ENCODE data around the gene MACROD2. TPM values are rescaled to one million over a fixed set of nuclear protein-coding genes. Genes with fewer than 3 reads are reported as not detected.

Gene MACROD2
- total and polyA plus RNA-seq, 2 donors (not counting 1 experiment from before 2014, with no cell fraction given), result 5.3 to 6.7 TPM

DNA sequence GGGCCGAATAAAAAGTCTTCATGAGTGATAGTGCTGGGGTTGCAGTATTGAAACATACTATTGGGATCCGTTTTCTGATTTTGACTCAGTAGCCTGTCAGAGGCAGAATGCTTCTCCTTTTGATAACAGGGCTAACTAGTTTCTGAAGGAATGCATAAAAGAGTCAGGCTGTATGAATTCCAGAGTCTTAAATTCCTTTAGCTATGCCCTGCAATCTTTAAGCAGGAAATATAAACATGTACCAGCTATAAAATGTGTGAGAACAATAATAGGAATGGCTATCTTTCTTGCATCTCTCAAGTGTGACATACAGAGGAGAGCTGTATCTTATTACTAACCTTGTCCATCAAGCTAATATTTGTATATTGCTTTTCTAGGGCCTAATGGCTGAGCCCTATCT, 1660.8 kb downstream of the MACROD2 start:
- Histone ChIP-seq H4K20me1 (ENCODE audit: control insufficient read depth, insufficient read depth, low read length, poor library complexity, severe bottlenecking) (no peaks in the 10 kb centered on the region), H3K4me1 (ENCODE audit: control insufficient read depth in 2 of 2, insufficient read depth in 2 of 2, low read length in 2 of 2) (peaks cover 3 to 7% of the 10 kb centered on the region in 2 donors), H3K4me2 (replicated peaks; ENCODE audit: low read depth, low read length, poor library complexity, severe bottlenecking) (no peak overlapping the region), H3K9ac (ENCODE audit: low read length) (no peak overlapping the region), H3K27ac (ENCODE audit: low read length in 2 of 2) (no peak overlapping the region), H3K36me3 (replicated peaks in 1 of 2; ENCODE audit: control extremely low read depth in 1 of 2, control insufficient read depth in 1 of 2, extremely low read depth in 1 of 2, insufficient read depth in 2 of 2, low read length in 1 of 2) (no peaks in the 10 kb centered on the region), H3K9me3 (ENCODE audit: control extremely low read depth in 1 of 3, control insufficient read depth in 2 of 3, insufficient read depth in 1 of 3, low read length in 2 of 3) (no peaks in the 10 kb centered on the region), H3K79me2 (ENCODE audit: control insufficient read depth, insufficient read depth, low read length) (no peaks in the 10 kb centered on the region), H2AFZ (ENCODE audit: insufficient read depth, low read depth, low read length, poor library complexity, severe bottlenecking) (no peak overlapping the region), H3K27me3 (replicated peaks in 1 of 4; ENCODE audit: control extremely low read depth in 1 of 4, control insufficient read depth in 3 of 4, insufficient read depth in 4 of 4, low read length in 3 of 4) (no peaks in the 10 kb centered on the region), H3K4me3 (ENCODE audit: control extremely low read depth in 1 of 5, extremely low read depth in 1 of 5, insufficient read depth in 1 of 5, low read depth in 2 of 5, low read length in 4 of 5) (no peak overlapping the region)
- no peak for ATAC-seq (ENCODE audit: low read depth)
- CTCF ChIA-PET, result interaction anchor here (0.9 to 1.6 kb wide), 2 partner anchors 14 to 1322 kb away, joined by 3 read pairs; no protein-coding TSS in a partner anchor
- 100% methylated on average over 2 of the region's 2 CpGs for WGBS (ENCODE audit: insufficient coverage)
- Mint-ChIP-seq H3K4me3 (no peak overlapping the region), H3K4me1 (peaks cover 6% of the 10 kb centered on the region), H3K9me3 (ENCODE audit: insufficient read depth) (no peaks in the 10 kb centered on the region), H3K27ac (no peak overlapping the region), H3K27me3 (peaks cover 3% of the 10 kb centered on the region)
- TF ChIP-seq, protein P1, sequence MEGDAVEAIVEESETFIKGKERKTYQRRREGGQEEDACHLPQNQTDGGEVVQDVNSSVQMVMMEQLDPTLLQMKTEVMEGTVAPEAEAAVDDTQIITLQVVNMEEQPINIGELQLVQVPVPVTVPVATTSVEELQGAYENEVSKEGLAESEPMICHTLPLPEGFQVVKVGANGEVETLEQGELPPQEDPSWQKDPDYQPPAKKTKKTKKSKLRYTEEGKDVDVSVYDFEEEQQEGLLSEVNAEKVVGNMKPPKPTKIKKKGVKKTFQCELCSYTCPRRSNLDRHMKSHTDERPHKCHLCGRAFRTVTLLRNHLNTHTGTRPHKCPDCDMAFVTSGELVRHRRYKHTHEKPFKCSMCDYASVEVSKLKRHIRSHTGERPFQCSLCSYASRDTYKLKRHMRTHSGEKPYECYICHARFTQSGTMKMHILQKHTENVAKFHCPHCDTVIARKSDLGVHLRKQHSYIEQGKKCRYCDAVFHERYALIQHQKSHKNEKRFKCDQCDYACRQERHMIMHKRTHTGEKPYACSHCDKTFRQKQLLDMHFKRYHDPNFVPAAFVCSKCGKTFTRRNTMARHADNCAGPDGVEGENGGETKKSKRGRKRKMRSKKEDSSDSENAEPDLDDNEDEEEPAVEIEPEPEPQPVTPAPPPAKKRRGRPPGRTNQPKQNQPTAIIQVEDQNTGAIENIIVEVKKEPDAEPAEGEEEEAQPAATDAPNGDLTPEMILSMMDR (IDR thresholded peaks at IDR 0.05), result no peak
- no peak for TF ChIP-seq EZH2 (IDR thresholded peaks at IDR 0.05; ENCODE audit: borderline replicate concordance, insufficient read depth, low read depth, low read length, poor library complexity, severe bottlenecking)
- POLR2A ChIA-PET, result no interaction called here
- no peak for DNase-seq
- intact Hi-C loops (cut with micrococcal nuclease), result no loop called here

DNA sequence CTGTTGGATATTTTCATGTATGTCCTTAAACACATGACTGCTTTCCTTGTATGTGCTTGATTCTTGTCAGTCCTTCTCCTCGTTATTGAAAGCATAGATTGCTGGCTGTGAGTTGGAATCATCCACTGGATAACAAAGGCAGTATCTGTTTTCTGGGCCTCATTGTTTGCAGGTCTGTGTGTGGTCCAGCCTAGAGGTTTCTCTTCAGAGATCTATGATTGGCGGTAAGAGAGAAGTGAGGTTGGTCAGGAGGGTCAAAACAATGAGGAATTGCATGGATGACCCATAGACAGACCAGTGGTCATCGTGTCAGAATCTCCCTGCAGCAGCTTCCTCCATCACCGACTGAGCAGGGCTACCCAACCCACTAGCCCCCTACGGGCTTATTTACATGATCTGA, 1663.0 kb downstream of the MACROD2 start:
- H3K4me1 Mint-ChIP-seq, result peaks cover 6% of the 10 kb centered on the region
- ATAC-seq (ENCODE audit: low read depth), result no peak
- no peak for TF ChIP-seq EZH2 (IDR thresholded peaks at IDR 0.05; ENCODE audit: borderline replicate concordance, insufficient read depth, low read depth, low read length, poor library complexity, severe bottlenecking)
- TF ChIP-seq, protein P1 (IDR thresholded peaks at IDR 0.05), result no peak

More for the DNA sequence above, 1663.0 kb downstream of the MACROD2 start:
- H3K9ac ChIP-seq (ENCODE audit: low read length), result no peak overlapping the region
- intact Hi-C loops (cut with micrococcal nuclease), result no loop called here
- Mint-ChIP-seq H3K4me3 (no peak overlapping the region), H3K9me3 (ENCODE audit: insufficient read depth) (no peaks in the 10 kb centered on the region), H3K27me3 (peaks cover 7% of the 10 kb centered on the region), H3K27ac (no peak overlapping the region)
- peaks cover 3 to 7% of the 10 kb centered on the region in 2 donors for H3K4me1 ChIP-seq (ENCODE audit: control insufficient read depth in 2 of 2, insufficient read depth in 2 of 2, low read length in 2 of 2)
- no peaks in the 10 kb centered on the region for H3K36me3 ChIP-seq (replicated peaks in 1 of 2; ENCODE audit: control extremely low read depth in 1 of 2, control insufficient read depth in 1 of 2, extremely low read depth in 1 of 2, insufficient read depth in 2 of 2, low read length in 1 of 2)
- ChIA-PET CTCF (no interaction called here), POLR2A (no interaction called here)
- no peak overlapping the region for H3K27ac ChIP-seq (ENCODE audit: low read length in 2 of 2)
- H3K79me2 ChIP-seq (ENCODE audit: control insufficient read depth, insufficient read depth, low read length), result no peaks in the 10 kb centered on the region
- 58% methylated on average over 2 of the region's 5 CpGs for WGBS (ENCODE audit: insufficient coverage)
- no peak for DNase-seq
- no peak overlapping the region for H3K4me3 ChIP-seq (ENCODE audit: control extremely low read depth in 1 of 5, extremely low read depth in 1 of 5, insufficient read depth in 1 of 5, low read depth in 2 of 5, low read length in 4 of 5)
- no peak overlapping the region for H3K4me2 ChIP-seq (replicated peaks; ENCODE audit: low read depth, low read length, poor library complexity, severe bottlenecking)
- H4K20me1 ChIP-seq (ENCODE audit: control insufficient read depth, insufficient read depth, low read length, poor library complexity, severe bottlenecking), result no peaks in the 10 kb centered on the region
- no peaks in the 10 kb centered on the region for H3K27me3 ChIP-seq (replicated peaks in 1 of 4; ENCODE audit: control extremely low read depth in 1 of 4, control insufficient read depth in 3 of 4, insufficient read depth in 4 of 4, low read length in 3 of 4)
- H2AFZ ChIP-seq (ENCODE audit: insufficient read depth, low read depth, low read length, poor library complexity, severe bottlenecking), result no peak overlapping the region
- no peaks in the 10 kb centered on the region for H3K9me3 ChIP-seq (ENCODE audit: control extremely low read depth in 1 of 3, control insufficient read depth in 2 of 3, insufficient read depth in 1 of 3, low read length in 2 of 3)
